Measurements from ENCODE around the gene KMT2B. TPM values are rescaled to one million over a fixed set of nuclear protein-coding genes. Genes with fewer than 3 reads are reported as not detected.

The KMT2B gene
- total RNA-seq, 1 donor from 2014 or later = 70.2 TPM

- no peak for TF ChIP-seq CTCF (IDR thresholded peaks at IDR 0.05; ENCODE audit: unreplicated experiment)
- DNase-seq (ENCODE audit: low spot score, unreplicated experiment) = no peak
- H3K27ac Mint-ChIP-seq = no peak overlapping the region
- peaks cover 18% of the 10 kb centered on the region for H3K36me3 Mint-ChIP-seq (ENCODE audit: insufficient read depth)
- H3K27me3 Mint-ChIP-seq = peaks cover 26% of the 10 kb centered on the region
- H3K4me1 Mint-ChIP-seq (ENCODE audit: low read depth) = peaks cover 5% of the 10 kb centered on the region
- no peaks in the 10 kb centered on the region for H3K9me3 Mint-ChIP-seq (ENCODE audit: low read depth)
- H3K4me3 Mint-ChIP-seq (ENCODE audit: low read depth) = no peak overlapping the region
Measured at GRCh38 chr19:35784503-35785338, 66.9 kb downstream of the KMT2B start.

DNA sequence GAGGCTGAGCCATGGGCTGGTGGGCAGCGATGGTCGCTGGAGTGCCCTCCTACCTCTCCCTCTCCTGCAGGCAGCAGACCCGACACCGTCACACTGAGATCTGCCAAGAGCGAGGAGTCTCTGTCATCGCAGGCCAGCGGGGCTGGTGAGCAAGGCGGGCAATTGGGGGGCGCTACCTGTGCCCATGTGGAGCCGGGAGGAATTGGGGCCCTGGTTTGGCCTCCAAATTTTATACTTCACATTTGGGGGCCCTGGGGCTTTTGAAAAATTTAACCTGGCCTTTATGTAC lies 67.5 kb downstream of the KMT2B start:
- Mint-ChIP-seq H3K27me3 (peaks cover 26% of the 10 kb centered on the region), H3K4me3 (ENCODE audit: low read depth) (no peak overlapping the region), H3K4me1 (ENCODE audit: low read depth) (peaks cover 5% of the 10 kb centered on the region), H3K36me3 (ENCODE audit: insufficient read depth) (peaks cover 17% of the 10 kb centered on the region), H3K9me3 (ENCODE audit: low read depth) (no peaks in the 10 kb centered on the region), H3K27ac (no peak overlapping the region)
- TF ChIP-seq CTCF (IDR thresholded peaks at IDR 0.05; ENCODE audit: unreplicated experiment) = no peak
- DNase-seq (ENCODE audit: low spot score, unreplicated experiment) = no peak

- H3K9me3 Mint-ChIP-seq (ENCODE audit: low read depth) = no peaks in the 10 kb centered on the region
- H3K4me3 Mint-ChIP-seq (ENCODE audit: low read depth) = no peak overlapping the region
- no peak for TF ChIP-seq CTCF (IDR thresholded peaks at IDR 0.05; ENCODE audit: unreplicated experiment)
- peaks cover 13% of the 10 kb centered on the region for H3K36me3 Mint-ChIP-seq (ENCODE audit: insufficient read depth)
- H3K4me1 Mint-ChIP-seq (ENCODE audit: low read depth) = peaks cover 5% of the 10 kb centered on the region
- DNase-seq (ENCODE audit: low spot score, unreplicated experiment) = no peak
- H3K27ac Mint-ChIP-seq = no peak overlapping the region
- peaks cover 24% of the 10 kb centered on the region for H3K27me3 Mint-ChIP-seq
Measured at GRCh38 chr19:35786299-35787160, 68.7 kb downstream of the KMT2B start.

DNA sequence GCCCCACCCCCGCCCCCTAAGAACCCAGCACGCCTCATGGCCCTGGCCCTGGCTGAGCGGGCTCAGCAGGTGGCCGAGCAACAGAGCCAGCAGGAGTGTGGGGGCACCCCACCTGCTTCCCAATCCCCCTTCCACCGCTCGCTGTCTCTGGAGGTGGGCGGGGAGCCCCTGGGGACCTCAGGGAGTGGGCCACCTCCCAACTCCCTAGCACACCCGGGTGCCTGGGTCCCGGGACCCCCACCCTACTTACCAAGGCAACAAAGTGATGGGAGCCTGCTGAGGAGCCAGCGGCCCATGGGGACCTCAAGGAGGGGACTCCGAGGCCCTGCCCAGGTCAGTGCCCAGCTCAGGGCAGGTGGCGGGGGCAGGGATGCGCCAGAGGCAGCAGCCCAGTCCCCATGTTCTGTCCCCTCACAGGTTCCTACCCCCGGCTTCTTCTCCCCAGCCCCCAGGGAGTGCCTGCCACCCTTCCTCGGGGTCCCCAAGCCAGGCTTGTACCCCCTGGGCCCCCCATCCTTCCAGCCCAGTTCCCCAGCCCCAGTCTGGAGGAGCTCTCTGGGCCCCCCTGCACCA lies 69.5 kb downstream of the KMT2B start:
- Mint-ChIP-seq H3K36me3 (ENCODE audit: insufficient read depth) (peaks cover 12% of the 10 kb centered on the region), H3K9me3 (ENCODE audit: low read depth) (no peaks in the 10 kb centered on the region), H3K4me3 (ENCODE audit: low read depth) (no peak overlapping the region), H3K27me3 (peaks cover 24% of the 10 kb centered on the region), H3K27ac (no peak overlapping the region), H3K4me1 (ENCODE audit: low read depth) (peaks cover 5% of the 10 kb centered on the region)
- no peak for TF ChIP-seq CTCF (IDR thresholded peaks at IDR 0.05; ENCODE audit: unreplicated experiment)
- no peak for DNase-seq (ENCODE audit: low spot score, unreplicated experiment)

Other genes with a start within 250 kb of the KMT2B start
- gene KRTDAP, start 227.5 kb upstream of the KMT2B start, total RNA-seq = 1.6 and 4.8 TPM in 2 replicates
- 201 and 213 TPM in 2 replicates for gene DMKN, start 204.4 kb upstream of the KMT2B start, total RNA-seq
- 0.16 and 0.24 TPM in 2 replicates for gene SBSN, start 189.7 kb upstream of the KMT2B start, total RNA-seq
- not detected in 2 replicates for gene GAPDHS, start 184.5 kb upstream of the KMT2B start, total RNA-seq
- 94.2 and 95.2 TPM in 2 replicates for gene TMEM147, start 172.4 kb upstream of the KMT2B start, total RNA-seq
- 0.18 TPM in 1 of 2 replicates, not detected in the other for gene ATP4A, start 154.3 kb upstream of the KMT2B start, total RNA-seq
- gene PMIS2, start 131.8 kb upstream of the KMT2B start, total RNA-seq = not detected in 2 replicates
- 32.9 and 34.1 TPM in 2 replicates for gene HAUS5, start 105.3 kb upstream of the KMT2B start, total RNA-seq
- 69.2 and 76.0 TPM in 2 replicates for gene RBM42, start 89.0 kb upstream of the KMT2B start, total RNA-seq
- 1.0 and 1.3 TPM in 2 replicates for gene ETV2, start 76.3 kb upstream of the KMT2B start, total RNA-seq
- 307 and 315 TPM in 2 replicates for gene COX6B1, start 69.7 kb upstream of the KMT2B start, total RNA-seq
- not detected in 2 replicates for gene UPK1A, start 51.5 kb upstream of the KMT2B start, total RNA-seq
- gene ZBTB32, start 13.4 kb upstream of the KMT2B start, total RNA-seq = not detected in 2 replicates
- gene IGFLR1, start 24.4 kb downstream of the KMT2B start, total RNA-seq = 5.1 TPM in 2 replicates
- 35.5 and 37.4 TPM in 2 replicates for gene U2AF1L4, start 27.4 kb downstream of the KMT2B start, total RNA-seq
- 81.4 and 83.8 TPM in 2 replicates for gene PSENEN, start 27.6 kb downstream of the KMT2B start, total RNA-seq
- gene LIN37, start 30.6 kb downstream of the KMT2B start, total RNA-seq = 12.7 and 13.1 TPM in 2 replicates
- 0.33 TPM in 1 of 2 replicates, not detected in the other for gene HSPB6, start 39.0 kb downstream of the KMT2B start, total RNA-seq
- 58.6 and 62.3 TPM in 2 replicates for gene PROSER3, start 40.2 kb downstream of the KMT2B start, total RNA-seq
- 46.3 and 54.3 TPM in 2 replicates for gene ARHGAP33, start 57.6 kb downstream of the KMT2B start, total RNA-seq
- 5.3 TPM in 2 replicates for gene PRODH2, start 94.8 kb downstream of the KMT2B start, total RNA-seq
- 15.7 and 17.5 TPM in 2 replicates for gene NPHS1, start 134.5 kb downstream of the KMT2B start, total RNA-seq
- 97.5 and 100.0 TPM in 2 replicates for gene KIRREL2, start 138.9 kb downstream of the KMT2B start, total RNA-seq
- 134 and 135 TPM in 2 replicates for gene APLP1, start 150.6 kb downstream of the KMT2B start, total RNA-seq
- gene NFKBID, start 182.5 kb downstream of the KMT2B start, total RNA-seq = 11.4 and 13.9 TPM in 2 replicates
- gene HCST, start 184.5 kb downstream of the KMT2B start, total RNA-seq = 1.6 TPM in 1 of 2 replicates, not detected in the other
- not detected in 2 replicates for gene TYROBP, start 190.3 kb downstream of the KMT2B start, total RNA-seq
- gene LRFN3, start 218.4 kb downstream of the KMT2B start, total RNA-seq = 31.0 and 31.5 TPM in 2 replicates